Inflammatory macrophage treated with lipopolysaccharide for 1 hour (primary cell): ENCODE data around the gene SLC35F1.
"Not testable (repeated sequence)": the region's sequence is repeated elsewhere in the genome, so short reads cannot be mapped to it uniquely, and the experiment has no call there.

Source experiments
- DNase-seq, 2 donors: peaks; one replicate each; pipeline ENCODE4 v3.0.0-alpha.2; 2020 to 2022

The SLC35F1 gene

GRCh38 chr6:118016532-118016931, 109.5 kb downstream of the SLC35F1 start:
- no peak for DNase-seq

GRCh38 chr6:118017301-118017848, 110.3 kb downstream of the SLC35F1 start:
- no peak for DNase-seq

- DNase-seq: no peak
Observed at GRCh38 chr6:118023771-118024170, 116.7 kb downstream of the SLC35F1 start.

GRCh38 chr6:118029967-118030366, 122.9 kb downstream of the SLC35F1 start:
- DNase-seq: no peak

DNA sequence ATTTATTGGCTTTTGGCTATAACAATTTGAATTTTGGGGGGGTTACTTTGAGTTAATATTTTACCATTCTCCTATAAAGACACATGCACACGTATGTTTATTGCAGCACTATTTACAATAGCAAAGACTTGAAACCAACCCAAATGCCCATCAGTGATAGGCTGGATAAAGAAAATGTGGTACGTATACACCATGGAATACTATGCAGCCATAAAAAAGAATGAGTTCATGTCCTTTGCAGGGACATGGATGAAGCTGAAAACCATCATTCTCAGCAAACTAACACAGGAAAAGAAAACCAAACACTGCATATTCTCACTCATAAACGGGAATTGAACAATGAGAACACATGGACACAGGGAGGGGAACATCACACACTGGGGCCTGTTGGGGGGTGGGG, 130.4 kb downstream of the SLC35F1 start:
- not testable (repeated sequence) for DNase-seq

- DNase-seq: no peak
Observed at GRCh38 chr6:118042855-118043254, 135.8 kb downstream of the SLC35F1 start.

- DNase-seq: no peak
Observed at GRCh38 chr6:118044275-118044674, 137.2 kb downstream of the SLC35F1 start.

GRCh38 chr6:118054082-118054481, 147.0 kb downstream of the SLC35F1 start:
- no peak for DNase-seq

GRCh38 chr6:118061666-118062065, 154.6 kb downstream of the SLC35F1 start:
- DNase-seq: no peak

GRCh38 chr6:118080547-118080946, 173.5 kb downstream of the SLC35F1 start:
- DNase-seq: no peak

DNA sequence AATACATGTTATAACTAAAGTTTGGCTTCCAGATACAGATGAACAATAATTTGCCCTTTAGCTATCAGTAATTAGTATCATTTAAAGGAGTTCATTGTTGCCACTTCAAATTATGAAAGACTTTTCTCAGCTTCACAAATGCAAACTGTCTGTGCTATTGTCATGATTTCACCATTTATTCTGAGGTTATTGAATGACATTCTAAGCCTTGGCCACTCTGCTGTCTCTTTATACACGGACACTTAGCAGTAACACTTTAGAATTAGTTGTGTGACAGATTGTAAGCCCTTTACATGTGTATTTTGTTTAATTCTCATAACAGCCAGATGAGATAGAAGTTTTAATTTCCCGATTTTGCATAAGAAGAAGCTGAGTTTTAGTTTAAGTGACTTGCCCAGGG, 176.6 kb downstream of the SLC35F1 start:
- DNase-seq: no peak

DNA sequence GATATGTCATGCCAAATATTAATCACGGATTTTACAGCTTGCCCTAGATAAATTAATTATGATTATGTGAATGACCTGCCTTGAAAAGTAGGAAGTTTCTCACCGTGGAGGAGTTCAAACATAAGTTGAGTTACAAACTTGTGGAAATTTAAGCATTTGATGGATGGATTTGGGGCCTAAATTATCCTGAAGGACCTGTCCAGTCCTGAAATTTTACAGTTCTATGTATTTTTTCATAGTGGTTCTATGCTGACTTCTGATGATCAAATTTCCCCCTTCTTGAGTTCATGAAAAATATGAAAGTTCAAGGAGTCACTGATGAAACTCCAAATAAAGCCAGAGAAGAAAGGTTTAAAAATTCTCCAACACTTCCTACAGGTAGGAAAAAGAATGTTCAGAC, 178.6 kb downstream of the SLC35F1 start:
- DNase-seq: no peak

- no peak for DNase-seq
Observed at GRCh38 chr6:118086159-118086558, 179.1 kb downstream of the SLC35F1 start.

DNA sequence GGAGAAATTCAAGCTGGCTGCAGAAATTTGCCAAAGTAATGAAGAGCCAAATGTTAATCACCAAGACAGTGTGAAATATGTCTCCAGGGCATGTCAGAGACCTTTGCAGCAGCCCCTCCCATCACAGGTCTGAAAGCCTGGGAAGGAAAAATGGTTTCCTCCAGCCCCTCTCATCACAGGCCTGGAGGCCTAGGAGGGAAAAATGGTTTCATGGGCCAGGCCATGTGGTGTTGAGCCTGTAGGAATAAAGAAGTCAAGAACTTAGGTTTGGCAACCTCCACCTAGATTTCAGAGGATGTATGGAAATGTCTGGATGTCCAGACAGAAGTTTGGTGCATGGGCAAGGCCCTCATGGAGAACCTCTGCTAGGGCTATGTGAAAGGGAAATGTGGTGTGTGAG, 185.0 kb downstream of the SLC35F1 start:
- DNase-seq: no peak

- no peak for DNase-seq
Observed at GRCh38 chr6:118097576-118097975, 190.5 kb downstream of the SLC35F1 start.

DNA sequence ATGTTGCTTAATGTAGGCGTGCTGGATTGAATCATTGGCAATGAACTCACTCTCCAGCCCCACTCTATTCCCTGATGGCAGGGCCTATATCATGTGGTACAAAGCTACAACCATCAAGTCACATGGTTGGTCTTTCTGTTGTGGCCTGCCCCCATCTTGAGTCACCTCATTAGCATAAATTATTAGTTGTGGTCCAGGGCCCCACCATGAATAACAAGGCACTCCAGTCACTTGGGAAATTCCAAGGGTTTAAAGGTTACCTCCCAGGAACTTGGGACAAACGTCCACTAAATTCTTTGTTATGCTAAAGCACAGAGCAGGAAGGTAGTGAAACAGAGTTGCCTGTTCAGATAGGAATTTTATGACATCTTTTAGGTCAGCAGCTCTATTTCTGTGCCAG, 193.7 kb downstream of the SLC35F1 start:
- DNase-seq: no peak

- no peak for DNase-seq
Observed at GRCh38 chr6:118101220-118101619, 194.2 kb downstream of the SLC35F1 start.

DNA sequence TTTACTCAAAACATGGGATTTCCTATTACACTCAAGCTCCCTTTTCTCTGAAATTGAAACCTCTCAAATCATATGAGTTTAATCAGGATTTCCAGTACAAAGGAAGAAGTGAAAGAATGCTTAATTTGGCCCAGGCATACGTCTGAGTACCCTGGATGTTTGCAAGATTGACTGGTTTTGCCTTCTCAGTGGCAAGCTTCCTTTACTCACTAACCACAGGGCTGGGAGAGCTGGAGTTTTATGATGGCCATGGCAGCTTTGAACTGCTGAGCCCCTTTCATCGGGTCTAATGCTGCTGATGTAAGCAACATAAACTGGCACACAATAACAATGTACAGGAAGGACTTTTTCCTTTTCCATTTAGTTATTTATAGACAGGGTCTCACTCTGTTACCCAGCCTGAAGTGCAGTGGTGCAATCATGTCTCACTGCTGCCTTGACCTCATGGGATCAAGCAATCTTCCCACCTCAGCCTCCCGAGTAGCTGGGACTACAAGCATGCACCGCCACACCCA, 194.8 kb downstream of the SLC35F1 start:
- no peak for DNase-seq

- DNase-seq: no peak
Observed at GRCh38 chr6:118102401-118102800, 195.3 kb downstream of the SLC35F1 start.

GRCh38 chr6:118103381-118104146, 196.5 kb downstream of the SLC35F1 start:
- DNase-seq: no peak

GRCh38 chr6:118122161-118122725, 215.2 kb downstream of the SLC35F1 start:
- DNase-seq: no peak

DNA sequence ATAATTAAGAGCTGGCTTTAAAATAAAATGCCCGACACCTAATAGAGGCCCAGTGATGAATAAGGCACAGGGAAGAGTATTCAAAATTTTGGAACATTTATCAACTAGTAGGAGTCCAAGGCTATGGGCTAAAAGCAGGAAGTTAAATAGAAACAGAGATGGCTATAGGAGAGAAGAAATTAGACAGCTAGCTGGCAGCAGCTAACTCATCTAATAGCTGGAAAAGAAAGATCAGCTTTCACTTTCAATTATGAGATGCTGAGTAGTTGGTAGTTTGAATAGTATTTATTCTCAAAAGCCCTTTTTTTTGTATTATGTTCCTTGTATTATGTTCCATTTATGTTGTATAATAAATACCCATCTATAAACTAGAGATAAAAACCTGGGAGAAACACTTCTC, 215.7 kb downstream of the SLC35F1 start:
- no peak for DNase-seq

GRCh38 chr6:118123503-118124037, 216.5 kb downstream of the SLC35F1 start:
- no peak for DNase-seq

GRCh38 chr6:118124851-118125250, 217.8 kb downstream of the SLC35F1 start:
- DNase-seq: no peak
